HG03103 (cell line): ENCODE results near the gene GPR68.
"Not testable (repeated sequence)": the region's sequence is repeated elsewhere in the genome, so short reads cannot be mapped to it uniquely, and the experiment has no call there.

Source experiments
- ATAC-seq: cut with Tn5 transposase; IDR thresholded peaks from one replicate; pipeline ENCODE4 v1.9.1; 2021; ENCODE audit warnings: low read depth; ENCODE audit not compliant: unreplicated experiment

Gene GPR68

GRCh38 chr14:91202234-91202974 lies 42.1 kb downstream of the GPR68 start:
- no peak for ATAC-seq

- ATAC-seq, result not testable (repeated sequence)
Observed at GRCh38 chr14:91200802-91201201, 43.7 kb downstream of the GPR68 start.

DNA sequence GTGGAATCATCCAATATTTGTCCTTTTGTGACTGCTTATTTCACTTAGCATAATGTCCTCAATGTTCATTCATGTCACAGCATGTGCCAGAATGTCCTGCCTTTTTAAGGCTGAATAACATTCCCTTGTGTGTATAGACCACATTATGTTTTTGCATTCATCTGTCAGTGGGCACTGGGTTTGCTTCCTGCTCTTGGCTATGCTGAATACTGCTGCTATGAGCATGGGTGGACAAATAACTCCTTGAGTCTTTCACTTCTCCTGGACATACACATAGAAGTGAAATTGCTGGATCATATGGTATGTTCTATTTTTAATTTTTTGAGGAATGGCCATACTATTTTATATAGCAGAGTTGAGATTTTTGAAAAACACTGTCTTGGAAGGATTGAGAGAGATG lies 46.9 kb downstream of the GPR68 start:
- no peak for ATAC-seq

DNA sequence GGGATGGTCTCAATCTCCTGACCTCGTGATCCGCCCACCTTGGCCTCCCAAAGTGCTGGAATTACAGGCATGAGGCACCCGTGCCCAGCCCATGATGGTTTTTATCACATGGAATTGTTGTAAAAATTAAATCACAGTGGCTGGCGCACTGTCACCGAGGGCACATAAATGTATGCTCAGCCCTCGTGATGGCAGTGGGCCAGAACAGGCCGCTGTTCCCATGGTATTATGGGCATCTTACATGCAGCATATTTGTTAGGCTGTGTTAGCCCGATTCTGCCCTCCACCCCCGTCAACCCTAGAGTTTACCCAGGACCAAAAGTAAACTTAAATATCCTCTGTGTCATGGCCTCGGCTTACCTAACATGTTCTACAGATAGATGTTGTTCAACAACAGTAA lies 48.6 kb downstream of the GPR68 start:
- ATAC-seq, result no peak

DNA sequence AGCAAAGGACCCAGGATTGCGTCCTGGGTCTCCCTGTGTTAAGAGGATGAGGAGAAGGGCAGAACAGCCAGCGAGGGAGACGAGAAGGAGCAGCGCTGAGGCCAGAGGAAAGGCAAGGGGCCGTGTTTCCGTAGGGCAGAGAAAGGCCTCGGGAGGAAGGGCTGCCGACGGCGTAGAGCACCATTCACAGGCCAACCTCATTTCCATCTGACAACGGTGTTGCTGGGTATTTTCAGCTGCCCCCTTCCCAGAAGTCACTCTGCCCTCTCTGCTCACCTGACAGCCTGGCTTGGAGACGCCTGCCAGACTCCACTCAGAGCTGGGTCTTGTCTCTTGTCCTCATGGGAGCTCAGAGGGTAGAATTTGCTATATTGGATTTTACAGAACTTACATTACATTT lies 51.4 kb downstream of the GPR68 start:
- no peak for ATAC-seq

DNA sequence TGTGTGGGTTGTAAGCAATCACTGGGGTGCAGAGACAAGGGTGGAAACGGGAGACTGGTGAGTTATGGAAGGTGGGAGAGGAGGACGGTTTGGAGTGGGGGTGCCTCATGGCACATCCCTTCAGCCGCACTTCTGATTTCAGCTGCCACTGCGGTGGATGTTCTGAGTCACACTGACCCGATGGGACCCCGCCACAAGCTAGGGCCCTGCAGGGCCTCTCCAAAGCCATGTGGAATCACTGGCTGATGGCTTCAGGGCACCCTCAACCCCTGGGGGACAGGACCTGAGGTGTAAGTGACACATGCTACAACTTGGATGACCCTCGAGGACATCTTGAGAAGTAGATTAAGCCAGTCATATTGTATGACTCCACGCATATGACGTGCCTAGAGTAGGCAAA lies 53.7 kb downstream of the GPR68 start:
- no peak for ATAC-seq

GRCh38 chr14:91187271-91187670 lies 57.2 kb downstream of the GPR68 start:
- ATAC-seq, result no peak

DNA sequence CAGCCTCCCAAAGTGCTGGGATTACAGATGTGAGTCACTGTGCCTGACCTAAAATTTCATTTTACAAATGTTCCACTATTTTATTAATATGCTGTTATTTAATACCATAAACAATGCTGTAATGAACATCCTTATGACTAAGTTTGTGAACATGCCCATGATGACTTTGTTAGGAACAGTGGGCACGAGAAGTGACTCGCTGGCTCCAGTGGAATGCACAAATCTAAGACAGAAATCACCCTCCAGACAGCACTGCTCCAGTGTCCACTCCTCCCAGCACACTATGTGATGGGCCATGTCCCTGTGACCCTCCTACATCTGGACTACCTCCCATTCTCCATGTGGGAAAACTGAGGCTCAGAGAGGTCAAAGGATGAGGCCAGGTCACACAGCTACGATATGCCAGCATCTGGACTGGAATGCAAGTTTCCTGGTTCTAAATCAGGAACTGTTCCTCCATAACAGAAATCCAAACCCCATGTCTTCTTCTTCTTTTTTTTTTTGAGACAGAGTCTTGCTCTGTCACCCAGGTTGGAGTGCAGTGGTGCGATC lies 57.9 kb downstream of the GPR68 start:
- no peak for ATAC-seq

- ATAC-seq, result no peak
Observed at GRCh38 chr14:91185721-91186120, 58.8 kb downstream of the GPR68 start.

- no peak for ATAC-seq
Observed at GRCh38 chr14:91184559-91184958, 59.9 kb downstream of the GPR68 start.

DNA sequence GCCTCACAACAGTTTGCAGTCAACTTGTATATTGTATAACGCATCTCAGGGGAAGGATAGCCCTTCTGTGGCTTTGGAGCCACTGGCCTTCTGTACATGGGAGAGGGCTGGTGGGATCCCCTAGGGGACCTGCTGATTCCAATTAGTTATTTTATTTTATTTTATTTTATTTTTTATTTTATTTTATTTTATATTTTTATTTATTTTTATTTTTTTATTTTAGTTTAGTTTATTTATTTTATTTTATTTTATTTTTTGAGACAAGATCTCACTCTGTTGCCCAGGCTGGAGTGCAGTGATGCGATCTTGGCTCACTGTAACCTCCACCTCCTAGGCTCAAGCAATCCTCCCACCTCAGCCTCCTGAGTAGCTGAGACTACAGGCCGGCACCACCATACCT lies 61.8 kb downstream of the GPR68 start:
- ATAC-seq, result not testable (repeated sequence)
